GM12878 (cell line): Measurements from ENCODE around the gene RDH16. TPM values are rescaled to one million over a fixed set of nuclear protein-coding genes. Genes with fewer than 3 reads are reported as not detected.

Experiments used
- ATAC-seq: fragments of 200-7000 bp; cut with Tn5 transposase; 3 replicates; pipeline ENCODE4 v1.9.1; 2020; ENCODE audit warnings: mild to moderate bottlenecking, moderate library complexity
- BruUV-seq: library from RNA; stranded (reverse); fragments of 400-500 nt; replicated peaks from 2 replicates; lab custom pipeline; 2021; lab: Mats Ljungman, UMichigan
- CTCF ChIA-PET: fragments of 300-600 bp; sonication (Branson Sonifier 250); formaldehyde crosslinking; extraction: SDS; loops from one replicate; lab custom pipeline; 2021; ENCODE audit warnings: inconsistent platforms; lab: Yijun Ruan, JAX
- POLR2A ChIA-PET: fragments of 350-600 bp; formaldehyde crosslinking; extraction: SDS; loops from one replicate; lab custom pipeline; 2021; ENCODE audit warnings: inconsistent platforms; lab: Charles Lee
- RAD21 ChIA-PET: fragments of 300-600 bp; sonication (Branson Sonifier 250); formaldehyde crosslinking; loops from one replicate; lab custom pipeline; 2023; ENCODE audit warnings: antibody characterized with exemption; ENCODE audit not compliant: unreplicated experiment; lab: Charles Lee
- SMC1A ChIA-PET: fragments of 300-600 bp; sonication (Branson Sonifier 250); formaldehyde crosslinking; loops from one replicate; lab custom pipeline; 2023; ENCODE audit not compliant: unreplicated experiment, uncharacterized antibody; lab: Charles Lee
- DNase-seq: peaks from one replicate; pipeline ENCODE4 v3.0.0-alpha.2; 2011; ENCODE audit warnings: low read depth, low spot score
- FAIRE-seq: peaks from 3 replicates; lab custom pipeline; 2011; peaks lifted over from hg19 to GRCh38; lab: Jason Lieb, UNC
- H2AFZ ChIP-seq: 2 replicates; pipeline ENCODE4 v1.6.0; 2011; ENCODE audit warnings: low read depth, low read length, control low read depth; ENCODE audit not compliant: control insufficient read depth
- H3K27ac ChIP-seq: 2 replicates; pipeline ENCODE4 v1.5.1; 2011; ENCODE audit warnings: control low read depth; ENCODE audit not compliant: control insufficient read depth, insufficient read depth
- H3K27me3 ChIP-seq, 2 experiments: replicated peaks in 1 of 2; 2 replicates each; pipeline versions ENCODE4 v1.6.0 to v1.6.1; 2011; ENCODE audit warnings: low read length in 1 of 2; ENCODE audit not compliant: control insufficient read depth in 2 of 2, insufficient read depth in 2 of 2
- H3K36me3 ChIP-seq, 2 experiments: 2 replicates each; pipeline ENCODE4 v1.5.1; 2011; ENCODE audit warnings: low read length in 1 of 2; ENCODE audit not compliant: control insufficient read depth in 2 of 2, insufficient read depth in 2 of 2
- H3K4me1 ChIP-seq: 2 replicates; pipeline ENCODE4 v1.6.1; 2011; ENCODE audit warnings: mild to moderate bottlenecking, low read length, moderate library complexity, mixed read lengths; ENCODE audit not compliant: control insufficient read depth, insufficient read depth
- H3K4me2 ChIP-seq: 2 replicates; pipeline ENCODE4 v1.6.0; 2011; ENCODE audit warnings: control low read depth; ENCODE audit not compliant: control insufficient read depth, insufficient read depth
- H3K4me3 ChIP-seq: fragments of 200-600 bp; sonication (generic); 2 replicates; pipeline ENCODE4 v1.5.1; 2016
- H3K79me2 ChIP-seq: 2 replicates; pipeline ENCODE4 v1.6.0; 2011; ENCODE audit warnings: low read length; ENCODE audit not compliant: control insufficient read depth, insufficient read depth
- H3K9ac ChIP-seq: 2 replicates; pipeline ENCODE4 v1.8.0; 2011; ENCODE audit warnings: low read length, control low read depth, mixed read lengths; ENCODE audit not compliant: control insufficient read depth, insufficient read depth
- H3K9me3 ChIP-seq: replicated peaks from 3 replicates; pipeline ENCODE4 v1.5.1; 2011; ENCODE audit warnings: mild to moderate bottlenecking, low read length; ENCODE audit not compliant: control insufficient read depth, insufficient read depth
- H4K20me1 ChIP-seq: 2 replicates; pipeline ENCODE4 v1.6.0; 2011; ENCODE audit not compliant: control insufficient read depth, insufficient read depth
- BHLHE40 ChIP-seq, 2 experiments: fragments of 450-650 bp in 1 of 2; IDR thresholded peaks; 2 replicates each; pipeline ENCODE4 v1.6.1; 2011 to 2017; ENCODE audit warnings: low read depth in 2 of 2, borderline replicate concordance in 1 of 2, improper control_type of control experiment in 1 of 2, low read length in 1 of 2, mild to moderate bottlenecking in 1 of 2
- FOXM1 ChIP-seq: IDR thresholded peaks from 2 replicates; pipeline ENCODE4 v1.6.1; 2012; ENCODE audit warnings: low read depth, mild to moderate bottlenecking, inconsistent platforms, low read length, moderate library complexity
- HDGF ChIP-seq: fragments of 450-650 bp; IDR thresholded peaks from 2 replicates; pipeline ENCODE4 v1.6.1; 2016; ENCODE audit warnings: antibody characterized with exemption
- IKZF2 ChIP-seq, 2 experiments: fragments of 450-650 bp; IDR thresholded peaks; 2 replicates each; pipeline ENCODE4 v1.6.1; 2017; ENCODE audit warnings: mild to moderate bottlenecking in 2 of 2, moderate library complexity in 2 of 2
- IRF4 ChIP-seq: IDR thresholded peaks from 2 replicates; pipeline ENCODE4 v1.6.1; 2011; ENCODE audit warnings: low read depth, low read length
- MTA2 ChIP-seq: fragments of 450-650 bp; IDR thresholded peaks from 2 replicates; pipeline ENCODE4 v1.6.1; 2016; ENCODE audit warnings: low read depth, mild to moderate bottlenecking, moderate library complexity
- NR2C2 ChIP-seq: IDR thresholded peaks from 2 replicates; pipeline ENCODE4 v1.6.1; 2011; ENCODE audit warnings: borderline replicate concordance, low read depth; ENCODE audit not compliant: control insufficient read depth, insufficient read length
- SMC3 ChIP-seq: IDR thresholded peaks from 2 replicates; pipeline ENCODE4 v1.6.1; 2011; ENCODE audit warnings: low read length, improper control_type of control experiment, borderline replicate concordance
- TCF12 ChIP-seq: IDR thresholded peaks from 2 replicates; pipeline ENCODE4 v1.6.1; 2011; ENCODE audit warnings: low read depth, mild to moderate bottlenecking, low read length
- YBX1 ChIP-seq: fragments of 450-650 bp; IDR thresholded peaks from 2 replicates; pipeline ENCODE4 v1.6.1; 2016; ENCODE audit warnings: antibody characterized with exemption
- YY1 ChIP-seq: IDR thresholded peaks from 2 replicates; pipeline ENCODE4 v1.6.1; 2011; ENCODE audit warnings: low read depth, mild to moderate bottlenecking, low read length
- WGBS: methylation state at CpG from one replicate; pipeline ENCODE4 v1.1.6; 2016; ENCODE audit warnings: low lambda C conversion rate; ENCODE audit not compliant: insufficient replicate concordance, insufficient coverage; ENCODE audit errors: missing lambda C conversion rate; 5-methylcytosine and 5-hydroxymethylcytosine counted together
- in situ Hi-C: fragments of 300-500 bp; cut with MboI; formaldehyde crosslinking; loops from 9 replicates; pipeline ENCODE4 v1.14.3; 2018; ENCODE audit warnings: mixed read lengths
- intact Hi-C: fragments of 100-400 bp; cut with micrococcal nuclease; formaldehyde crosslinking; loops from one replicate; pipeline ENCODE4 v1.14.2; 2022; ENCODE audit not compliant: unreplicated experiment
- polyA plus RNA-seq, 11 experiments: library from polyadenylated mRNA; depleted of rRNA in 4 of 11; unstranded in 6 of 11; stranded (reverse) in 5 of 11; fragments of >200 nt; fragmentation: Nextera tagmentation in 4 of 11; fragmentation: Illumina TruSeq in 1 of 11; extraction: Ambion mirVana in 4 of 11; extraction: Trizol in 1 of 11; gene quantifications; 1 replicate in 1 of 11; 2 replicates in 10 of 11; pipeline versions ENCODE4 v1.2.1 to v1.2.3, GENCODE V29; 2011 to 2016; ENCODE audit warnings: inconsistent platforms in 2 of 11, missing spikeins in 2 of 11, low read depth in 1 of 11
- total RNA-seq, 4 experiments: library from RNA; depleted of rRNA in 3 of 4; stranded (reverse); fragments of >200 nt in 3 of 4; fragmentation: Illumina TruSeq in 1 of 4; extraction: Trizol in 1 of 4; gene quantifications; 2 replicates each; pipeline versions ENCODE4 v1.2.1 to v1.2.3, GENCODE V29; 2013 to 2021
- TF ChIP-seq, protein P1 (sequence below): IDR thresholded peaks from 2 replicates; pipeline ENCODE4 v1.6.1; 2011; ENCODE audit warnings: low read depth, low read length, improper control_type of control experiment, borderline replicate concordance
- TF ChIP-seq, protein P2 (sequence below): IDR thresholded peaks from 2 replicates; pipeline ENCODE4 v1.6.1; 2012; ENCODE audit warnings: low read depth, low read length, improper control_type of control experiment
- TF ChIP-seq, protein P3 (sequence below): IDR thresholded peaks from 2 replicates; pipeline ENCODE4 v1.6.1; 2012; ENCODE audit warnings: low read depth, low read length, improper control_type of control experiment
- TF ChIP-seq, protein P4 (sequence below): fragments of 450-650 bp; IDR thresholded peaks from 2 replicates; pipeline ENCODE4 v1.6.1; 2016; ENCODE audit warnings: mild to moderate bottlenecking, moderate library complexity, borderline replicate concordance

The RDH16 gene
- total and polyA plus RNA-seq, 10 of the 15 experiments (the other 5 are each of a cell fraction or from before 2014, with no cell fraction given), result 0.04 to 0.31 (median 0.06) TPM

DNA sequence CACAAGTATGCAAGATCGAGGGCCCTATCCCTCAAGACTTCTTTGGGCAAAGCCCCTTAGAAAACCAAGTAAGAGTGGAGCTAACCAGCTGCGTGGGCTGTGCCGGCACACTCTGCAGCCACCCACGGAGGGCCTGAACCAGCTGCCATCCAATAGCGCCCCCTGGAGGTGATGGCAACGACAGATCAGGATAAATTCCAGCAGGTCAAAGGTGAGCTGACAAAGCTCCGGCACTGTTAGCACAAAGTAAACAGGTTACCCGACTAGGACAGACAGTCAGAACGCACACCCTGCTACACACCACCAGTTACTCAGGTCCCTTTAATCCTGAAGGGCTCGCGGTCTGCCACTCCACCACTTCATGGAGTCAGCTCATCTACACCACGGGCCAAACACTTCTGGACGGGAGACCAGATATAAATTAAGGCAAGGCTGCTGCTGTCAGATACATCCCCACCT, 44.1 kb upstream of the RDH16 start:
- Histone ChIP-seq H3K27me3 (no peaks in the 10 kb centered on the region), H3K79me2 (peaks cover 6% of the 10 kb centered on the region), H3K4me2 (no peak overlapping the region; the same call in 1 of the 2 replicates), H3K9me3 (no peaks in the 10 kb centered on the region), H3K4me3 (no peak overlapping the region), H3K9ac (no peak overlapping the region), H3K4me1 (peaks cover 34% of the 10 kb centered on the region), H2AFZ (no peak overlapping the region), H3K36me3 (peaks cover 1 to 6% of the 10 kb centered on the region in 2 experiments; a peak in 2 of 4 replicates), H4K20me1 (no peaks in the 10 kb centered on the region), H3K27ac (no peak overlapping the region)
- no TSS peak for BruUV-seq
- intact Hi-C loops (loop anchor here (1.0 kb wide), 2 partner anchors 161 to 244 kb away; no protein-coding TSS in a partner anchor), in situ Hi-C loops (loop anchor here (5.0 kb wide), 2 partner anchors 111 to 244 kb away; partner anchors contain the start of gene STAT6)
- DNase-seq, result no peak
- no peak for FAIRE-seq
- ChIA-PET POLR2A (interaction anchor here (0.8 to 2.3 kb wide), 4 partner anchors 10 to 249 kb away, joined by 3 to 8 read pairs (median 3); partner anchors contain the start of genes PRIM1 and STAT6), SMC1A (interaction anchor here (1.0 to 12.3 kb wide), 17 partner anchors 10 to 407 kb away, joined by 3 to 125 read pairs (median 7); partner anchors contain the start of genes HSD17B6 and STAT6), RAD21 (interaction anchor here (0.7 to 5.8 kb wide), 24 partner anchors 10 to 365 kb away, joined by 3 to 44 read pairs (median 4); partner anchors contain the start of genes HSD17B6 and STAT6), CTCF (interaction anchor here (0.6 to 12.1 kb wide), 53 partner anchors 10 to 675 kb away, joined by 3 to 177 read pairs (median 4); partner anchors contain the start of genes HSD17B6, MYO1A, NACA and NEMP1)
- peak; percentile 63 for ATAC-seq
- WGBS, result 32% methylated on average over 13 of the region's 13 CpGs
- TF ChIP-seq, protein P1, sequence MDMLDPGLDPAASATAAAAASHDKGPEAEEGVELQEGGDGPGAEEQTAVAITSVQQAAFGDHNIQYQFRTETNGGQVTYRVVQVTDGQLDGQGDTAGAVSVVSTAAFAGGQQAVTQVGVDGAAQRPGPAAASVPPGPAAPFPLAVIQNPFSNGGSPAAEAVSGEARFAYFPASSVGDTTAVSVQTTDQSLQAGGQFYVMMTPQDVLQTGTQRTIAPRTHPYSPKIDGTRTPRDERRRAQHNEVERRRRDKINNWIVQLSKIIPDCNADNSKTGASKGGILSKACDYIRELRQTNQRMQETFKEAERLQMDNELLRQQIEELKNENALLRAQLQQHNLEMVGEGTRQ, result no peak
- TF ChIP-seq, protein P2, sequence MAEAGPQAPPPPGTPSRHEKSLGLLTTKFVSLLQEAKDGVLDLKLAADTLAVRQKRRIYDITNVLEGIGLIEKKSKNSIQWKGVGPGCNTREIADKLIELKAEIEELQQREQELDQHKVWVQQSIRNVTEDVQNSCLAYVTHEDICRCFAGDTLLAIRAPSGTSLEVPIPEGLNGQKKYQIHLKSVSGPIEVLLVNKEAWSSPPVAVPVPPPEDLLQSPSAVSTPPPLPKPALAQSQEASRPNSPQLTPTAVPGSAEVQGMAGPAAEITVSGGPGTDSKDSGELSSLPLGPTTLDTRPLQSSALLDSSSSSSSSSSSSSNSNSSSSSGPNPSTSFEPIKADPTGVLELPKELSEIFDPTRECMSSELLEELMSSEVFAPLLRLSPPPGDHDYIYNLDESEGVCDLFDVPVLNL, result no peak
- no peak for TF ChIP-seq MTA2
- TF ChIP-seq YY1, result peak; percentile 55; the same call in 1 of the 2 replicates
- TF ChIP-seq HDGF, result 0 out of 2 replicates have a peak, but pooled peaks have one; percentile 14
- TF ChIP-seq TCF12, result peak; percentile 80; the same call in 1 of the 2 replicates
- TF ChIP-seq FOXM1, result no peak
- TF ChIP-seq BHLHE40 (IDR thresholded peaks at IDR 0.05; ENCODE audit: borderline replicate concordance in 1 of 2, low read depth in 2 of 2, low read length in 1 of 2), result peak; percentile 72 to 81
- TF ChIP-seq, protein P3, sequence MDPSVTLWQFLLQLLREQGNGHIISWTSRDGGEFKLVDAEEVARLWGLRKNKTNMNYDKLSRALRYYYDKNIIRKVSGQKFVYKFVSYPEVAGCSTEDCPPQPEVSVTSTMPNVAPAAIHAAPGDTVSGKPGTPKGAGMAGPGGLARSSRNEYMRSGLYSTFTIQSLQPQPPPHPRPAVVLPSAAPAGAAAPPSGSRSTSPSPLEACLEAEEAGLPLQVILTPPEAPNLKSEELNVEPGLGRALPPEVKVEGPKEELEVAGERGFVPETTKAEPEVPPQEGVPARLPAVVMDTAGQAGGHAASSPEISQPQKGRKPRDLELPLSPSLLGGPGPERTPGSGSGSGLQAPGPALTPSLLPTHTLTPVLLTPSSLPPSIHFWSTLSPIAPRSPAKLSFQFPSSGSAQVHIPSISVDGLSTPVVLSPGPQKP, result no peak
- TF ChIP-seq SMC3, result peak; percentile 72
- TF ChIP-seq IRF4, result no peak
- no peak for TF ChIP-seq IKZF2 (IDR thresholded peaks at IDR 0.05)
- TF ChIP-seq, protein P4, sequence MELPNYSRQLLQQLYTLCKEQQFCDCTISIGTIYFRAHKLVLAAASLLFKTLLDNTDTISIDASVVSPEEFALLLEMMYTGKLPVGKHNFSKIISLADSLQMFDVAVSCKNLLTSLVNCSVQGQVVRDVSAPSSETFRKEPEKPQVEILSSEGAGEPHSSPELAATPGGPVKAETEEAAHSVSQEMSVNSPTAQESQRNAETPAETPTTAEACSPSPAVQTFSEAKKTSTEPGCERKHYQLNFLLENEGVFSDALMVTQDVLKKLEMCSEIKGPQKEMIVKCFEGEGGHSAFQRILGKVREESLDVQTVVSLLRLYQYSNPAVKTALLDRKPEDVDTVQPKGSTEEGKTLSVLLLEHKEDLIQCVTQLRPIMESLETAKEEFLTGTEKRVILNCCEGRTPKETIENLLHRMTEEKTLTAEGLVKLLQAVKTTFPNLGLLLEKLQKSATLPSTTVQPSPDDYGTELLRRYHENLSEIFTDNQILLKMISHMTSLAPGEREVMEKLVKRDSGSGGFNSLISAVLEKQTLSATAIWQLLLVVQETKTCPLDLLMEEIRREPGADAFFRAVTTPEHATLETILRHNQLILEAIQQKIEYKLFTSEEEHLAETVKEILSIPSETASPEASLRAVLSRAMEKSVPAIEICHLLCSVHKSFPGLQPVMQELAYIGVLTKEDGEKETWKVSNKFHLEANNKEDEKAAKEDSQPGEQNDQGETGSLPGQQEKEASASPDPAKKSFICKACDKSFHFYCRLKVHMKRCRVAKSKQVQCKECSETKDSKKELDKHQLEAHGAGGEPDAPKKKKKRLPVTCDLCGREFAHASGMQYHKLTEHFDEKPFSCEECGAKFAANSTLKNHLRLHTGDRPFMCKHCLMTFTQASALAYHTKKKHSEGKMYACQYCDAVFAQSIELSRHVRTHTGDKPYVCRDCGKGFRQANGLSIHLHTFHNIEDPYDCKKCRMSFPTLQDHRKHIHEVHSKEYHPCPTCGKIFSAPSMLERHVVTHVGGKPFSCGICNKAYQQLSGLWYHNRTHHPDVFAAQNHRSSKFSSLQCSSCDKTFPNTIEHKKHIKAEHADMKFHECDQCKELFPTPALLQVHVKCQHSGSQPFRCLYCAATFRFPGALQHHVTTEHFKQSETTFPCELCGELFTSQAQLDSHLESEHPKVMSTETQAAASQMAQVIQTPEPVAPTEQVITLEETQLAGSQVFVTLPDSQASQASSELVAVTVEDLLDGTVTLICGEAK, result no peak
- TF ChIP-seq YBX1, result no peak
- TF ChIP-seq NR2C2, result no peak
